Measurements from ENCODE around the gene NDUFV1.
A peak's percentile ranks its signal among the peaks of the same experiment; 100 is the strongest.

Gene NDUFV1

GRCh38 chr11:67640021-67640757, 33.5 kb downstream of the NDUFV1 start:
- DNase-seq = peak; percentile 75
- H3K9ac ChIP-seq (ENCODE audit: low read length) = no peak overlapping the region
- H3K4ac ChIP-seq (ENCODE audit: low read depth, low read length) = no peak overlapping the region
- no peak overlapping the region for H4K8ac ChIP-seq (ENCODE audit: low read depth, low read length)
- H3K27me3 ChIP-seq (ENCODE audit: insufficient read depth, low read length, poor library complexity) = no peaks in the 10 kb centered on the region
- no peak overlapping the region for H2BK5ac ChIP-seq (ENCODE audit: low read length)
- H2BK120ac ChIP-seq (ENCODE audit: low read depth, low read length) = no peak overlapping the region
- no peaks in the 10 kb centered on the region for H3K4me1 ChIP-seq (ENCODE audit: control insufficient read depth, low read depth, low read length)
- no peak overlapping the region for H4K5ac ChIP-seq (ENCODE audit: low read length)
- H2BK15ac ChIP-seq (replicated peaks; ENCODE audit: low read depth) = no peak overlapping the region
- H3K4me2 ChIP-seq (ENCODE audit: low read length) = no peak overlapping the region
- no peaks in the 10 kb centered on the region for H3K79me1 ChIP-seq (ENCODE audit: low read length)
- H3K18ac ChIP-seq (ENCODE audit: low read length) = no peak overlapping the region
- H3K27ac ChIP-seq (ENCODE audit: low read depth, low read length) = no peak overlapping the region
- WGBS (ENCODE audit: extremely low coverage, insufficient coverage, low lambda C conversion rate) = no CpG with 5 or more reads among the region's 23 CpGs
- H2AK5ac ChIP-seq (ENCODE audit: low read length) = no peak overlapping the region
- H3K4me3 ChIP-seq (ENCODE audit: low read length) = no peak overlapping the region
- no peaks in the 10 kb centered on the region for H3K79me2 ChIP-seq (ENCODE audit: control insufficient read depth, insufficient read depth, low read length)
- H3K56ac ChIP-seq (ENCODE audit: low read length) = no peak overlapping the region
- H3K23ac ChIP-seq (ENCODE audit: low read length) = no peak overlapping the region
- no peaks in the 10 kb centered on the region for H3K36me3 ChIP-seq (ENCODE audit: control insufficient read depth, insufficient read depth, low read length)

GRCh38 chr11:67640758-67641337, 34.1 kb downstream of the NDUFV1 start:
- H3K56ac ChIP-seq (ENCODE audit: low read length) = no peak overlapping the region
- no CpG with 5 or more reads among the region's 12 CpGs for WGBS (ENCODE audit: extremely low coverage, insufficient coverage, low lambda C conversion rate)
- H2BK5ac ChIP-seq (ENCODE audit: low read length) = no peak overlapping the region
- H3K18ac ChIP-seq (ENCODE audit: low read length) = no peak overlapping the region
- H3K4me3 ChIP-seq (ENCODE audit: low read length) = no peak overlapping the region
- no peak overlapping the region for H3K23ac ChIP-seq (ENCODE audit: low read length)
- H3K79me2 ChIP-seq (ENCODE audit: control insufficient read depth, insufficient read depth, low read length) = no peaks in the 10 kb centered on the region
- H2AK5ac ChIP-seq (ENCODE audit: low read length) = no peak overlapping the region
- H3K79me1 ChIP-seq (ENCODE audit: low read length) = no peaks in the 10 kb centered on the region
- no peak overlapping the region for H3K4ac ChIP-seq (ENCODE audit: low read depth, low read length)
- no peak overlapping the region for H3K27ac ChIP-seq (ENCODE audit: low read depth, low read length)
- no peak overlapping the region for H4K8ac ChIP-seq (ENCODE audit: low read depth, low read length)
- no peak overlapping the region for H2BK15ac ChIP-seq (replicated peaks; ENCODE audit: low read depth)
- no peaks in the 10 kb centered on the region for H3K4me1 ChIP-seq (ENCODE audit: control insufficient read depth, low read depth, low read length)
- no peak overlapping the region for H2BK120ac ChIP-seq (ENCODE audit: low read depth, low read length)
- DNase-seq = no peak
- no peak overlapping the region for H3K9ac ChIP-seq (ENCODE audit: low read length)
- no peak overlapping the region for H3K4me2 ChIP-seq (ENCODE audit: low read length)
- no peak overlapping the region for H4K5ac ChIP-seq (ENCODE audit: low read length)
- no peaks in the 10 kb centered on the region for H3K36me3 ChIP-seq (ENCODE audit: control insufficient read depth, insufficient read depth, low read length)
- H3K27me3 ChIP-seq (ENCODE audit: insufficient read depth, low read length, poor library complexity) = no peaks in the 10 kb centered on the region

- H2BK120ac ChIP-seq (ENCODE audit: low read depth, low read length) = no peak overlapping the region
- no peak overlapping the region for H3K56ac ChIP-seq (ENCODE audit: low read length)
- H3K4me3 ChIP-seq (ENCODE audit: low read length) = no peak overlapping the region
- H3K4ac ChIP-seq (ENCODE audit: low read depth, low read length) = no peak overlapping the region
- H3K36me3 ChIP-seq (ENCODE audit: control insufficient read depth, insufficient read depth, low read length) = no peaks in the 10 kb centered on the region
- WGBS (ENCODE audit: extremely low coverage, insufficient coverage, low lambda C conversion rate) = no CpG with 5 or more reads among the region's 28 CpGs
- no peaks in the 10 kb centered on the region for H3K79me2 ChIP-seq (ENCODE audit: control insufficient read depth, insufficient read depth, low read length)
- no peaks in the 10 kb centered on the region for H3K4me1 ChIP-seq (ENCODE audit: control insufficient read depth, low read depth, low read length)
- H2BK5ac ChIP-seq (ENCODE audit: low read length) = no peak overlapping the region
- H3K18ac ChIP-seq (ENCODE audit: low read length) = no peak overlapping the region
- H3K27ac ChIP-seq (ENCODE audit: low read depth, low read length) = no peak overlapping the region
- no peak overlapping the region for H3K9ac ChIP-seq (ENCODE audit: low read length)
- no peak overlapping the region for H3K23ac ChIP-seq (ENCODE audit: low read length)
- no peak overlapping the region for H4K8ac ChIP-seq (ENCODE audit: low read depth, low read length)
- H3K27me3 ChIP-seq (ENCODE audit: insufficient read depth, low read length, poor library complexity) = no peaks in the 10 kb centered on the region
- H2BK15ac ChIP-seq (replicated peaks; ENCODE audit: low read depth) = no peak overlapping the region
- H3K79me1 ChIP-seq (ENCODE audit: low read length) = no peaks in the 10 kb centered on the region
- no peak overlapping the region for H3K4me2 ChIP-seq (ENCODE audit: low read length)
- no peak for DNase-seq
- no peak overlapping the region for H2AK5ac ChIP-seq (ENCODE audit: low read length)
- no peak overlapping the region for H4K5ac ChIP-seq (ENCODE audit: low read length)
Measured at GRCh38 chr11:67641338-67642172, 34.8 kb downstream of the NDUFV1 start.

GRCh38 chr11:67642173-67643120, 35.7 kb downstream of the NDUFV1 start:
- Histone ChIP-seq H2BK15ac (replicated peaks; ENCODE audit: low read depth) (no peak overlapping the region), H3K4me3 (ENCODE audit: low read length) (no peak overlapping the region), H2AK5ac (ENCODE audit: low read length) (no peak overlapping the region), H3K4ac (ENCODE audit: low read depth, low read length) (no peak overlapping the region), H2BK5ac (ENCODE audit: low read length) (no peak overlapping the region), H3K27me3 (ENCODE audit: insufficient read depth, low read length, poor library complexity) (no peaks in the 10 kb centered on the region), H3K36me3 (ENCODE audit: control insufficient read depth, insufficient read depth, low read length) (no peaks in the 10 kb centered on the region), H3K4me2 (ENCODE audit: low read length) (no peak overlapping the region), H3K79me2 (ENCODE audit: control insufficient read depth, insufficient read depth, low read length) (no peaks in the 10 kb centered on the region), H3K18ac (ENCODE audit: low read length) (no peak overlapping the region), H4K8ac (ENCODE audit: low read depth, low read length) (no peak overlapping the region), H3K23ac (ENCODE audit: low read length) (no peak overlapping the region), H3K79me1 (ENCODE audit: low read length) (no peaks in the 10 kb centered on the region), H4K5ac (ENCODE audit: low read length) (no peak overlapping the region), H3K4me1 (ENCODE audit: control insufficient read depth, low read depth, low read length) (no peaks in the 10 kb centered on the region), H3K27ac (ENCODE audit: low read depth, low read length) (no peak overlapping the region), H3K56ac (ENCODE audit: low read length) (no peak overlapping the region), H2BK120ac (ENCODE audit: low read depth, low read length) (no peak overlapping the region), H3K9ac (ENCODE audit: low read length) (no peak overlapping the region)
- WGBS (ENCODE audit: extremely low coverage, insufficient coverage, low lambda C conversion rate) = no CpG with 5 or more reads among the region's 15 CpGs
- DNase-seq = no peak

GRCh38 chr11:67644042-67644441, 37.3 kb downstream of the NDUFV1 start:
- no peaks in the 10 kb centered on the region for H3K4me1 ChIP-seq (ENCODE audit: control insufficient read depth, low read depth, low read length)
- no CpG with 5 or more reads among the region's 5 CpGs for WGBS (ENCODE audit: extremely low coverage, insufficient coverage, low lambda C conversion rate)
- H3K36me3 ChIP-seq (ENCODE audit: control insufficient read depth, insufficient read depth, low read length) = no peaks in the 10 kb centered on the region

More at GRCh38 chr11:67644042-67644441, 37.3 kb downstream of the NDUFV1 start:
- no peaks in the 10 kb centered on the region for H3K27me3 ChIP-seq (ENCODE audit: insufficient read depth, low read length, poor library complexity)
- no peak overlapping the region for H4K5ac ChIP-seq (ENCODE audit: low read length)
- no peak overlapping the region for H3K27ac ChIP-seq (ENCODE audit: low read depth, low read length)
- H3K4ac ChIP-seq (ENCODE audit: low read depth, low read length) = no peak overlapping the region
- H3K4me3 ChIP-seq (ENCODE audit: low read length) = no peak overlapping the region
- H2BK15ac ChIP-seq (replicated peaks; ENCODE audit: low read depth) = no peak overlapping the region
- no peak overlapping the region for H2BK120ac ChIP-seq (ENCODE audit: low read depth, low read length)
- H2BK5ac ChIP-seq (ENCODE audit: low read length) = no peak overlapping the region
- no peaks in the 10 kb centered on the region for H3K79me2 ChIP-seq (ENCODE audit: control insufficient read depth, insufficient read depth, low read length)
- H2AK5ac ChIP-seq (ENCODE audit: low read length) = no peak overlapping the region
- no peak overlapping the region for H3K4me2 ChIP-seq (ENCODE audit: low read length)
- no peak overlapping the region for H3K9ac ChIP-seq (ENCODE audit: low read length)
- no peak overlapping the region for H4K8ac ChIP-seq (ENCODE audit: low read depth, low read length)
- H3K79me1 ChIP-seq (ENCODE audit: low read length) = no peaks in the 10 kb centered on the region
- DNase-seq = peak; percentile 69
- H3K56ac ChIP-seq (ENCODE audit: low read length) = no peak overlapping the region
- H3K18ac ChIP-seq (ENCODE audit: low read length) = no peak overlapping the region
- no peak overlapping the region for H3K23ac ChIP-seq (ENCODE audit: low read length)
